ENCODE results near the gene TTC33.
"Not testable (repeated sequence)": the region's sequence is repeated elsewhere in the genome, so short reads cannot be mapped to it uniquely, and the experiment has no call there.

Gene TTC33

DNA sequence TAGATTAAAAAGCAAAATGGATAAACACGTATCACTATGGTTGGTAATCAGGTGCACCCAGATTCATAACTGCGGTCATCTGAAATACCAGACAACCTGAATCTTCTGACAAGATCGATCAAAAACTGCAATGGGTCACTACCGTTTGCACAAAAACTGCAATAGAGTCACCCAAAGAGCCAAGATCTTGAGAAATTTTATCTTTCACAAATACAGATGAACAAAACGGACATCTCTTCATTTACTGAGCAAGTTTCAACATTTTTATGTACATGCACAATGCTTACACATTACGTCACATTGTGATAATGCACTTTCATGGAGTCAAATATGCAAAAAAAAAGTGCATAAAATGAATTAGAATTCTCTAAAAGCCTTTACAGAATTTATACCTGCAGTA is 23.8 kb upstream of the TTC33 start:
- DNase-seq, result no peak

DNA sequence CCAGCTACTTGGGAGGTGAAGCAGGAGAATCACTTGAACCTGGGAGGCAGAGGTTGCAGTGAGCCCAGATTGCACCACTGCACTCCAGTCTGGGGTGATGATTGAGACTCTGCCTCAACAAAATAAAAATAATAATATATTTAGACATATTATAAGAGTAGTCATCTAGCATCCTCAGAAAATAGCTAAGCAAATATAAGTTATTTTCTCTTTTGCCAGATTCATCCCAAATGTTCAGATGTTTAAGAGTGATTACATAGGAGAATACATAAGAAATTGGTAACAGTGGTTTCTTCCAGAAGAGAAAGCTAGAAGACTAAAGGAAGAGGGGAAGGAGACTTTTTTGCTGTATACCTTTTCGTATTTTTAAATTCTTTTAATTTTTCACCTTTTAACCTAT is 22.4 kb upstream of the TTC33 start:
- no peak for DNase-seq

DNA sequence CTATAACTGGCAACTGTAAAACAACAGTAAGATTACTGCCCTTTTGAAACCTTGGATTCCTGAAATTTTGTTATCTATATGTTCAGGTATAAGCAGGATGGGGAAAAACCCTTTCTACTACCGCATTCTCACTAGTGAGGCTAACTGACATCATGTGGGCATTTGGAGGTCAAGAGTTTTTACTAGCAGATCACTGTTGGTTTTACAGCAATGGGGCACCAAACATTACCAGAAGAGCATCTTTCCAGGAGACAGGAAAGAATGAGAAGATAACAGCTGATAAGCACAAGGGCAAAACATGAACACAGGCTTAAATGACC is 20.9 kb upstream of the TTC33 start:
- DNase-seq, result no peak

DNA sequence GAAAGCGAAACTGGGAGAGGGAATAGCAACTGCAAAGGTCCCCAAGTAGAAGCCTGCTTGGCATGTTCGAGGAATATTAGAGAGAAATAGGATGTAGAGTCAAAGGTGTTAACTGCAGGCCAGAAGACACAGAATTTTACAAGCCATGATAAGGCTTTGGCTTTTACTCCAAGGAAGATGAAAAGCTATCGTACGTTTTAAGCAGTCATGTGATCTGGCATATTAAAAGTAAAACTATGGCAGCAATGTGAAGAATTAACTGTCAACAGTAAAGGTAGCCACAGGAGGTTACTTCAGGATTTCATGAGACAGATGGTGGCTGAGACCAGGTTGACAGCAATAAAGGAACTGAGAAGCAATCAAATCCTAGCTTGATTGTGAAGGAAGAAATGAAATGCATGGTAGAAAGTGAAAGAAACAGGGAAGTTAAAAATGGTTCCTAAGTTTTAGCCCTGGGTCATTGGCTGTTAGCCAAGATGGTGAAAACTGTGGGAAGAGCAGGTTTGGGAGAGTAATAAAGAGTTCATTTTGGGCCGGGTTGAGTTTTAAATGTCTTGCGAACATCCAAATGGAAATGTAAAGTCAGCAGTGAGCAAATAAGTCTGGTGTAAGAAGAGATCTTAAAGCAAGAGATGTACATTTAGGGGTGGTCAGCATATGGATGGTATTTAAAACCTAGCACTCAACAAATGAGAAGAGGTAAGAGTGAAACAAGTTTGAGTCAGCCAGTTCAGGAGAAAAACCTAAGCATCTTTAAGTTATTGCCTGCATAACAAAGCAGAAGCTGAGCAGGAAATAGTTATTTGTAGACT is 20.3 kb upstream of the TTC33 start:
- DNase-seq, result no peak

DNA sequence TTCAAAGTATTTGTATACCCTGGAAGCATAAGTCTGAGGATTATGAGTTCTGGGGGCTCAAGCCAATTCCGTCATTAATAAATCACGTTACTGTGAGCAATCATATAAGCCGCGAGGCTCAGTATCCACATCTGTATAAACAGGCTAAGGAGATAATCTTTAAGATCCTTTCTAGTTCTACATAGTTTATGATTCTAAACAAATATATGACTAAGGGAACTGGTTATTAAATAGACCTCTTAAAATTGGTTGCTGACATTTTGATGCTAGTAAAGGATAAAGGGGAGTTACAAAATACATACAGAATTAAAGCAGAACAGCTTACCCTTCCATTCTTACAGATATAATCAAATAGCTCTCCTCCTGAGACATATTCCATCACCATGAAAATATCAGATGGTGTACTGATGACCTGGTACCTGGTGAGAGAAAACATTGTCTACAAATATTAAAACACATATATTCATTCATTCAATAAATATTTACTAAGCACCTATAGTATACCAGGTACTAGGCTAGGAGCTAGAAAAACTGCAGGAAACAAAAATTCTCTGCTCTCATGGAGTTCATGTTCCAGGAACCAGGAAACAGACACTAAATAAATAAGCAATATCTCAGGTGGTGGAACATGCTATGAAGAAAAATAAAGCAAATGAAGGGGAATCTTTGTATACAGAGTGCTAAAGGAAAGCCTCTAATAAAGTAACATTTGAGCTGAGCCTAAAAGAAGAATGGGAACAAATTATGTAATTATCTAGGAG is 19.5 kb upstream of the TTC33 start:
- no peak for DNase-seq

DNA sequence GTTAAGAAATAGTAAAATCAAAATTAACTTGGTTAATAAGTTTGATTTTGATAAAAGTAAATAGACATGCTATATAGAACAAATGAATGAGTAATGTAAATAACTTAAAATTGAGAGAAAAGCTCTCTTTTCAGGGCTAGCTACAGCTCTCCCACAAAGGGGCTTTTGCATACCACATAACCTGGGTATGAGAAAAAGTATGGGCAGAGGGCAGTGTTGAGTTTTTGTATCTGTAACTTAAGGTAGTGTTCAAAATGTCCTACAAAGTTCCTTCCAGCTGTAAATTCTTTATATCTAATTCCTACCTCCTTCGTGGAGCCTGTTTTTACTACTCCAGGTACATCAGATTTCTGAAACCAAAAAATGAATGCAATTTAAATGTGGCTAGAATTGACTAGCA is 18.9 kb upstream of the TTC33 start:
- no peak for DNase-seq

DNA sequence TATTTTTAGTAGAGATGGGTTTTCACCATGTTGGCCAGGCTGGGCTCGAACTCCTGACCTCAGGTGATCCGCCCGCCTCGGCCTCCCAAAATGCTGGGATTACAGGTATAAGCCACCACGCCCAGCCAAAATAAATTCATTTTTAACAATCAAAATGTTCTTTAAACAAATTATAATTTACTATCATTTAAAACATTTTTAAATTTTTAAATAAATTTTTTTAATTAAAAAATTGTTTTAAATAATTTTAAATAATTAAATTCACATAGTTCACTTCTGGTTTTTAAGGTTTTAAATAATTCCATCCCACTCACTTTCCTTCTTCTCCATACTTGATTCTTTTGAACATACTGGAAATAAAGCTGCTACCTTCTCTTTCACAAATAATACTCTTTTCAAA is 15.0 kb upstream of the TTC33 start:
- DNase-seq, result no peak

DNA sequence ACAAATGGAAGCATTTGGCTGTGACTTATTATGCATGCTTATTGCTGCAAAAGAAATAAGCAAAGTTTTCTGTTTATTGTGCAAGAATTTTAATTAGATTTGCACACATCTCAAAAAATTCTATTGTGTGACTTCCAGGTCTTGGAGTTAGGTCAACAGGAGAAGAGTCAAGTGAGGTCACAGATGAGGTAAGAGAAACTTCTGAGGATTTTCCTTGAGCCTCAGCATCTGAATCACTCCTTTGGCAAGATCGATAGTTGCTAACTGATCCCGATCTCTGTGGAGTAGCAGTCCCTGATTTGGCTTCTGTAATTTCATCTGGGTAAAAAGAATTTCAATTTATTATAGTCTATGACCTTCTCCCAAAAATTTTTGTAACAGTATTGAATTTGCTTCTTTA is 6.9 kb upstream of the TTC33 start:
- no peak for DNase-seq

DNA sequence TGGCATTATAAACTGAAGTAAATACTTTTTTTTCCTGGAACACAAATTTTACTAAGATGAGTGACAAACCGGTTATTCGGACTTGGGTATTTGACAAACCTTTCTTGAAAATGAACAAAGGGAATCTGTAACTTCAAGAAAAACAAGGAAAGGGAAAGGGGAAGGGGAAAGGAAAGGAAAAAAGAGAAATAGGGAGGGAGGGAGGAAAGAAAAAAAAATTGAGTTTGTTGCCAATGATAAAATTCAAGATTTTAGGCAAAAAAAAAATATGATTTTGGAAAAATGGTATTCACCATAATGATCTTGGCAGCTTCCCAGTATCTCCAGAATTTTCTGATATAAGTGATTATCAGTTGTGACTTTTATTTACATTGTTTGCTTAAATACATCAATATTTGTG is 1.6 kb upstream of the TTC33 start:
- no peak for DNase-seq

DNA sequence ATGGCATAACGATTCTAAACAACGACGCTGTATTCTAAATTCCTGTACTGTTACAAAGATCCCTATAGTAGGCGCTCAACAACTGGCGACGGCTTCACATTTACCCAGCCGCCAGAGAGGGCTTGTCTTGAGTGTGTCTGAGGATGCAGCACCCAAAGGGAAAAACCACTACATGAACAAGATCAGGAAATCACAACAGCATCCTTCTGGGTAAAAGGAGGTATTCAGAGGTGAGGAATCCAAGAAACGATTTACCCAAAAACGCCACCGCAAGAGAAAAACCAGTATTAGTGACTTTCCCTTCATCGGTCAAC is 711 bp downstream of the TTC33 start:
- DNase-seq, result peak; percentile 88 to 90

DNA sequence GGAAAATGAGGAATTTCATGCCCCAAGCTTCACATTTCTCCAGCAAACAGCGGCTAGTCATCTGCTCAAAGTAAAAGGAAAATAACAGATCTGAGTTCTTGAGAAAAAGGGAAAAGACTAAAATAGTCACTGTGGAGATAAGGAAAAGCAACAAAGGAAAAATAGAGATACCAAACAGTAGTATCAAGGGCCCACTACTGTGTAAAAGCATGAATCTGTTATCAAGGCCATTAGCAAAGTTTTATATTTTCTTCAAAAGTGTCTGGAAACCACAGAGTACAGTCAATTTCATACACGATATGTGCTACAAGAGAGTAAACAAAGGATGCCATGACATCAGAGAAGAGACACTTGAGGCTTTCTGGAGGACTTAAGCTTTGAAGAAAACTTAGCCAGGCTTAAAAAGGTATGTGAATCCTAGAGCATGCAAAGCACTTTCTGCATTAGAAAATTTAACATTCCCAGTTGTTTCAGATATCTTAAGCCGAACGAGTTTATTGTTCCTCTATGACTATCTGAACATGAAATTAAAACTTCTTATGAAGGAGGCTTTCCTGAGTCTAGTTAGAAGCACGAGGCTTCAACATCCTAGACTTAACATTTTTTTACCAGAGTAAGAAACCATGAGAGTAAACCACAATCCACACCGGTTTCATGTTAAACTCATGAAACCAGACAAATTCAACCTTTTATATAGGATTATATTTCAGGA is 1.2 kb downstream of the TTC33 start:
- DNase-seq, result peak in 1 of 2 experiments; percentile 42

DNA sequence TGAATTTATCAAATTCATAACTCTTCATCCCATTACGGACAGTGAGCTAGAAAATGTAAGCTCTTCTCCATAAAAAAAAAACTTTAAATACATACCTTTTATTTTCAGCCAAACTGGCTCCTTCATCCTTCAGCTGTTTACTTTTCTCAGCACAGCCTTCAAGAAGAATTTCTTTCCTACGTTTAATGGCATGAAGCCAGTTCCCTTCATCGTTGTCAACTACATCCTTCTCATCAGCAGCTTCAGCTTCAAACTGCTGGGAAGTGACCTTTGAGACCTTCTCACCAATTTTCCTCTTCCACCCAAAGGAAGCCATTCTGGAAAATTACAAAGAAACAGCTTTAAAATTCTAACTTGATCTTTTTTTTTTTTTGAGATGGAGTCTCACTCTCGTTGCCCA is 9.1 kb downstream of the TTC33 start:
- no peak for DNase-seq

DNA sequence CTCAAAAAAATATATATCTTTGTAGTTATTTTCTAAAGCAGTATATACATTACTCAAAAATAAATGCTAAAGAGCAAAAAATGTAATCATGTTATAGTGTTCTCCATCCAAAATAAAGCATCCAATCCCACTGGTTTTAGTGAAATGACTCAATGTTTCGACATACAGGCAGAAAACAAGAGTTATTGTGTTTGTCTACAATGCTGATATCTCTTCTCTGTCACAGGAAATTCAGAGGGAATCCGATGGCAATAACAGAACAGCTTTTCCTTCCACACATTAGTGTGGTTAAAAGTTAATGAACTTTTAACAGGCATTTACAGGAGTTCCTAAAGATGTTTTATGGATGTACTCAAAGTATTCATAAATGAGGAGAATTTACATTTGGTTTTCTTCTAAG is 12.0 kb downstream of the TTC33 start:
- no peak for DNase-seq

DNA sequence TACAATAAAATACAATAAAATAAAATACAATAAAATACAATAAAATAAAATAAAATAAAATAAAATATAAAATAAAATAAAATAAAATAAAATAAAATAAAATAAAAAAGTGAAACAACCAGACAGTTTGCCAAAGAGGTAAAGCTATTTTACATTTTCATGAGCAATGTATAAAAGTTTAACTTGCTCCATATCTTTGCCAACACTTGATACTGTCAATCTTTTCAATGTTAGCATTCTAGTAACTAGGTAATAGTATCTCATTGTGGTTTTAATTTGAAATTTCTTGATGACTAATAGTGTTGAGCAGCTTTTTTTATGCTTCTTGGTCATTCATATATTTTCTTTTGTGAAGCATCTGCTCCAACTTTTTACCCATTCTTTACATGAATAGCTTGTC is 17.3 kb downstream of the TTC33 start:
- DNase-seq, result no peak

DNA sequence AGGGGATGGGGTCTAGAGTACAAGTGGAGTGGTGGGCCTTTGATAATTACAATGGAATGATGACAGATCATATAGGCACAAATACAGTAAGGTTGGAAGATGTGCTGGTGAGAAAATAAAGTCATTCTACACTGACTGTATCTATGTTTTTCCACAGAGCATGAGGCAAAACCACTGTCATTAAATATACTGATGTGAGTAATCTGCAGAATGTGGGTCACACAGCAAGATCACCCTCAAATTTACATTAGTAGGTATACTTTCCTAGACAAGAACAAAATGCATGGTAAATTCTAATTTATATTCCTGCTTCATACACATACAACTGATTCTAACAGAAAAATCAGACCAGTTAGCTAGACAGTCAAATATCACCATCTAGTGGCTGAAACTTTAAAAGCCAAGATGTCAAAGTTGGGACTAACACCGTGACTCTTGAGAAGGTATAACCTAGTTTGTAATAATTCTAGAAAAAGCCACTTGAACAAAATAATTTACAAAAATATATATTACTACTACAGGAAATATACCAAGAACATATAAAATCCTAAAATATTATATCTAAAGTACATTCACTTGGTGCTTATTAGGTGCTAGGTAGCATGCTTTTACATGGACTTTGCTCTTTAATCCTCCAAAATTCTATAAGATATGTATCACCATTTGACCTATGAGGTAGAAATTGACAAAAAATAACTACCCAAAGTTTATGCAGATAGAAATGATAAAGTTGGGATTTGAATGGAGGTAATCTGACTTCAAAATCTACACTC is 19.5 kb downstream of the TTC33 start:
- peak; percentile 8 to 67 for DNase-seq

DNA sequence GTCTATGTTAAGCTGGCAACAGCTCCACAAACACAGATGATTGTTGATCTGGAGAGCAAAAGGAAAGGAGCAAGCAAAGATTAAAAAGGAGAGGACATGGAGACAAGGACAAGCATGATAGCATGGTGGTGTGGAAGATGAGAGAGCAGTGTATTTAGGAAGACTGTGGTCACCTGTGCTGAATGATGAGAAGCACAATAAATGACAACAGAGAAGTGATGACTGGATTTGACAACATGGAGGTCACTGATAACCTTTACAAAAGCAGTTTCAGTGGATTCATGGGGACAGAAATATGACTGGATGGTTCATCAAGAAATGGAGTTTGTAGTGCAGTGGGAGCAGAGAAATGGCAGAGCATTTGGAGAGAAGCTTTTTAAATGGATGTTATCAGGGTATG is 20.2 kb downstream of the TTC33 start:
- DNase-seq, result no peak

DNA sequence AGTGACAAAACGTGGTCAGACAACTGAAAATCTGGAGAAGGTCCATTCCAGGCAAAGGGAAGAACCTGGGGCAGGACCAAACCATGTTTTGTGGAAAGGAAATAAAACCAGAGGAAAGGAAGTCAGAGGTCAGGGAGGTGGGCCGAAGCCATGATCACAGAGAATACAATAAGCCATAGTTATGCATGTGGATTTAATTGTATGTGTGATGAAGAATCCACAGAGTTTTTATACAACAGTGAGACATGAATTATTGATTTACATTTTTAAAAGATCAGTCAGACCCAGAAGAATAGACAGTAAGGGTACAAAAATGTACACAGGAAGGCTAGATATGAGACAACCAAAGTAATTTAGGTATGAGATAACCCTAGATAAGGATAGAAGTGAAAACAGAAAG is 20.8 kb downstream of the TTC33 start:
- DNase-seq, result no peak

DNA sequence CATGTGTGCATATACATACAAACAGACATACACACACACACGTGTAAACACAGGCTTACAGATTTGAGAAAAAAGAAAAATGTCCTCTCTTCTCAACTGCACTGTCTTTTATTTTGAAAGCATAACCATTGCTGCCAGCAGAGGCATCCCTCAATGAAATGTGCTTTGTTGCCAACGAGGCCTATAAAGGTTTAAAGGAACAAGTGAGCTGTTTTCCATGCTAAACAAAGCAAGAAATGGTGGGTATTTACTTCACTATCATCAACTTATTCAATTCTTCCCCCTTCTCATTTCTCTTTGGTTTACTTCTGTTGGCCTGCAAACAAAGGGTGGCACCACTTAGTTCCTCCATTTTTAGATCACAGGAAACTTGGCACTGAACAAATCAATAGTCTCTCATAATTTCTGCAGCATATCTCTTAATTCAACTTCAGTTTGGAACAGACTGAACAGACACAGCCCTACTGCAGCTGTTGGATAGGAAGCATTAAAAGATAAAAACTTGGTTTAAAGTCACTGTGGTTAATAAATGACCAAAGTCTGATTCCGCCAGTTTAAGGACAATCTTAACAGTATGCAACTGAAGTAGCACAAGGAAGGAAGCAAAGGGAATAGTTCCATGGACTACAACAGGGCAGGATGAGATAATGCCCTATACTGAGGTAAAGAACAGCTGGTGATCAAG is 21.7 kb downstream of the TTC33 start:
- no peak for DNase-seq

DNA sequence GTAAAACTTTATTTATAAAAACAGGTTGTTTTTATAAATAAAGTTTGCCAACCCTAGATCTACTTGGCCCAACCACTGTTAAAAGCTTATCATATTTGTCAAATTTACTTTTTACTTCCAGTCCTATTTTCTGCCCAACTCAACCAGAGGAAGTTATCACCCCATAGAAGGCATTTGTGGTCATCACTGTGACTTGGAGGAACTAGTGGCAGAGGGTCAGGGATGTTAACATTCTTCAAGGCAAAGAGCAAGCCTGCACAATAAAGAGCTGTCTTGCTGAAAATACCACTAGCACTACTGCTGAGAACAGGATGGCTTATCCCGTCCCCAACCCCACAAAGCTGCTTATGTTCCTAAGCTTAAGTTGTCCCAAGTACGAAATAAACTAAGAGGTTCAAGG is 22.3 kb downstream of the TTC33 start:
- no peak for DNase-seq

DNA sequence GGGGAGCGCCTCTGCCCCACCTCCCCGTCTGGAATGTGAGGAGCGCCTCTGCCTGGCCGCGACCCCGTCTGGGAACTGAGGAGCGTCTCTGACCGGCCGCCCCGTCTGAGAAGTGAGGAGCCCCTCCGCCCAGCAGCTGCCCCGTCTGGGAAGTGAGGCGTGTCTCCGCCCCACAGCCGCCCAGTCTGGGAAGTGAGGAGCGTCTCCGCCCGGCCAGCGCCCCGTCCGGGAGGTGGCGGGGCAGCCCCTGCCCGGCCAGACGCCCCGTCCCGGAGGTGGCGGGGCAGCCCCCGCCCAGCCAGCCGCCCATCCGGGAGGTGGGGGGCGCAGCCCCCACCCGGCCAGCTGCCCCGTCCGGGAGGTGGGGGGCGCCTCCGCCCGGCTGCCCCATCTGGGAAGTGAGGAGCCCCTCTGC is 33.3 kb downstream of the TTC33 start:
- DNase-seq, result not testable (repeated sequence)

DNA sequence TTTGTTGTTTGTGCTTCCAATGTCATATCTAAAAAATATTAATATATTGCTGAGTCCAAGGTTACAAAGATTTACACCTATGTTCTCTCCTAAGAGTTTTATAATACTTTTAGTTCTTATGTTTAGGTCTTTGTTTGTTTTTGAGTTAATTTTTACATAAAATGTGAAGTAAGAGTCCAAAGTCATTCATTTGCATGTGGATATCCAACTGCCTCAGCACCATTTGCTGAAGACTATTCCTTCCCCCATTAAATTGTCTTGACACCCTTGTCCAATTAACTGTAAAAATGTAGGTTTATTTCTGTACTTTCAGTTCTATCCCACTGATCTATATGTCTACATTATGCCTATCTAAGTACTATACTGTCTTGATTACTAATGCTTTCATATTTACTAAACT is 35.7 kb downstream of the TTC33 start:
- no peak for DNase-seq

DNA sequence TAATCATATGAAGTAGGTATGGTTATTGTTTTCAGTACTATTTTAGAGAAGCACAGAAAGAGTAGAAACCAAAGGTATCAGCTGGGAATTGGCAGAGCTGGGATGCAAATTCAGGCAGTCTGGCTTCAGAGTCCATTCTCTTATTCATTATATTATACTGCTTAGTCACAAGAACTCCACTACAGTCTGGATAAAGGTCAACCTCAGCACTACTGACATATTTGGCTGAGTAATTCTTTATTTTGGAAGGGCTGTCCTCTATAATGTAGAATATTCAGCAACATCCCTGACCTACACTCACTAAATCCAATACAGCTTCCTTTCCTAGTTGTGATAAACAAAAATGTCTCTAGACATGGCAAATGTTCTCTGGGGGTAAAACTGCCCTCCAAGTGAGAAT is 38.5 kb downstream of the TTC33 start:
- no peak for DNase-seq

DNA sequence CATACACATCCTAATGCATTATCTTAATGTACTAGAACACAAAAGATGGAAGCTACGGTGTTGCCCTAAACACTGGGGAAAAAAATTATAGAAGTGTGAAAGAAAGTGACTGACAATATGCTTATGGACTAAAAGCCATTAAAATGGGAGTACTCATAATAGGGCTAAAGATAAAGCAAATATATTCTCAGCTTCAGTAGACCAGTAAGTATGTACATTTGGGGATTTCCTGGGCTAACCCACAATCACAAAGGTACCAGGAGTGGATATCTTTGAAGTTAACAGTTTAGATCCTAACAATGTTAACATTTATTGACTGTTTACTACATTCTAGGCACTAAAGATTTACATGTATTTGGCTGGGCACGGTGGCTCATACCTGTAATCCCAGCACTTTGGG is 39.2 kb downstream of the TTC33 start:
- DNase-seq, result no peak

Measured in NCI-H526 (cell line).